B cell (primary cell): ENCODE results near the gene ADAMTS2. TPM values are rescaled to one million over a fixed set of nuclear protein-coding genes. Genes with fewer than 3 reads are reported as not detected.

ENCODE experiments used
- ATAC-seq: fragments of 200-7000 bp; cut with Tn5 transposase; one replicate; pipeline ENCODE4 v1.10.0; 2021; ENCODE audit warnings: low read depth, mild to moderate bottlenecking, moderate number of reproducible peaks, moderate library complexity
- CTCF ChIA-PET: fragments of 350-600 bp; sonication (Branson Sonifier 250); formaldehyde crosslinking; loops from one replicate; lab custom pipeline; 2021; ENCODE audit warnings: antibody characterized with exemption, inconsistent platforms; lab: Charles Lee
- POLR2A ChIA-PET: fragments of 350-600 bp; sonication (Branson Sonifier 250); formaldehyde crosslinking; loops from one replicate; lab custom pipeline; 2021; ENCODE audit warnings: antibody characterized with exemption; lab: Charles Lee
- DNase-seq: peaks from one replicate; pipeline ENCODE4 v3.0.0; 2013
- H2AFZ ChIP-seq: 2 replicates; pipeline ENCODE4 v1.6.1; 2012; ENCODE audit warnings: mild to moderate bottlenecking, low read depth, low read length; ENCODE audit not compliant: insufficient read depth, poor library complexity, severe bottlenecking
- H3K27ac ChIP-seq, 2 donors: 1 replicate in 1 of 2; 2 replicates in 1 of 2; pipeline ENCODE4 v1.5.1; 2012 to 2013; ENCODE audit warnings: low read length in 2 of 2, mild to moderate bottlenecking in 2 of 2, moderate library complexity in 1 of 2
- H3K27me3 ChIP-seq, 4 experiments: fragments of 200-600 bp in 1 of 4; sonication (generic) in 1 of 4; replicated peaks in 1 of 4; 1 replicate in 2 of 4; 2 replicates in 2 of 4; pipeline versions ENCODE4 v1.6.1 to v1.7.0; 2013 to 2016; ENCODE audit warnings: low read length in 3 of 4, mild to moderate bottlenecking in 2 of 4, mixed read lengths in 1 of 4, moderate library complexity in 1 of 4; ENCODE audit not compliant: insufficient read depth in 4 of 4, control insufficient read depth in 3 of 4; ENCODE audit errors: control extremely low read depth in 1 of 4
- H3K36me3 ChIP-seq, 2 experiments: replicated peaks in 1 of 2; 1 replicate in 1 of 2; 2 replicates in 1 of 2; pipeline versions ENCODE4 v1.6.1 to v1.7.1; 2013; ENCODE audit warnings: low read length in 1 of 2; ENCODE audit not compliant: insufficient read depth in 2 of 2, control insufficient read depth in 1 of 2; ENCODE audit errors: control extremely low read depth in 1 of 2, extremely low read depth in 1 of 2
- H3K4me1 ChIP-seq, 2 donors: fragments of 200-600 bp in 1 of 2; sonication (generic) in 1 of 2; 1 replicate in 1 of 2; 2 replicates in 1 of 2; pipeline versions ENCODE4 v1.5.1 to v1.6.1; 2013 to 2017; ENCODE audit warnings: low read length in 2 of 2; ENCODE audit not compliant: control insufficient read depth in 2 of 2, insufficient read depth in 2 of 2
- H3K4me2 ChIP-seq: replicated peaks from 2 replicates; pipeline ENCODE3; 2012; ENCODE audit warnings: mild to moderate bottlenecking, low read depth, low read length; ENCODE audit not compliant: poor library complexity, severe bottlenecking
- H3K4me3 ChIP-seq, 5 experiments: fragments of 200-600 bp in 1 of 5; sonication (generic) in 1 of 5; 1 replicate in 3 of 5; 2 replicates in 2 of 5; pipeline versions ENCODE4 v1.5.1 to v1.7.0; 2011 to 2016; ENCODE audit warnings: low read length in 4 of 5, mild to moderate bottlenecking in 4 of 5, low read depth in 2 of 5, control low read depth in 1 of 5, moderate library complexity in 1 of 5; ENCODE audit not compliant: insufficient read depth in 1 of 5; ENCODE audit errors: control extremely low read depth in 1 of 5, extremely low read depth in 1 of 5
- H3K79me2 ChIP-seq: fragments of 200-600 bp; sonication (generic); one replicate; pipeline ENCODE4 v1.6.0; 2016; ENCODE audit warnings: low read length; ENCODE audit not compliant: control insufficient read depth, insufficient read depth
- H3K9ac ChIP-seq: fragments of 200-600 bp; sonication (generic); 2 replicates; pipeline ENCODE4 v1.6.1; 2017; ENCODE audit warnings: mild to moderate bottlenecking, low read length, moderate library complexity
- H3K9me3 ChIP-seq, 3 donors: one replicate each; pipeline versions ENCODE4 v1.6.1 to v1.7.1; 2013; ENCODE audit warnings: low read length in 2 of 3; ENCODE audit not compliant: control insufficient read depth in 2 of 3, insufficient read depth in 1 of 3; ENCODE audit errors: control extremely low read depth in 1 of 3
- H4K20me1 ChIP-seq: 2 replicates; pipeline ENCODE4 v1.6.0; 2012; ENCODE audit warnings: mild to moderate bottlenecking, low read length; ENCODE audit not compliant: insufficient read depth, control insufficient read depth, poor library complexity, severe bottlenecking
- H3K27ac Mint-ChIP-seq: one replicate; pipeline ENCODE4 v1.8.0; 2021; ENCODE audit warnings: mixed read lengths
- H3K27me3 Mint-ChIP-seq: one replicate; pipeline ENCODE4 v1.8.0; 2021; ENCODE audit warnings: mixed read lengths
- H3K4me1 Mint-ChIP-seq: one replicate; pipeline ENCODE4 v1.8.0; 2021; ENCODE audit warnings: mixed read lengths
- H3K4me3 Mint-ChIP-seq: one replicate; pipeline ENCODE4 v1.8.0; 2021; ENCODE audit warnings: mixed read lengths
- H3K9me3 Mint-ChIP-seq: one replicate; pipeline ENCODE4 v1.8.0; 2022; ENCODE audit warnings: mixed read lengths; ENCODE audit not compliant: insufficient read depth
- EZH2 ChIP-seq: IDR thresholded peaks from 2 replicates; pipeline ENCODE4 v1.6.1; 2012; ENCODE audit warnings: borderline replicate concordance, low read depth, mild to moderate bottlenecking, moderate library complexity, low read length; ENCODE audit not compliant: insufficient read depth, poor library complexity, severe bottlenecking
- WGBS: methylation state at CpG from one replicate; pipeline ENCODE4 v1.1.5; 2013; ENCODE audit warnings: missing lambda C conversion rate; ENCODE audit not compliant: insufficient coverage; 5-methylcytosine and 5-hydroxymethylcytosine counted together
- intact Hi-C: fragments of 100-400 bp; cut with micrococcal nuclease; formaldehyde crosslinking; loops from one replicate; pipeline ENCODE4 v1.10.0; 2022
- polyA plus RNA-seq: library from polyadenylated mRNA; depleted of rRNA; stranded (reverse); fragments of >200 nt; gene quantifications from 2 replicates; pipeline ENCODE4 v1.2.3, GENCODE V29; 2012
- total RNA-seq, 2 donors: library from RNA; stranded (reverse); fragments of 120-200 nt in 1 of 2; gene quantifications; 1 replicate in 1 of 2; 2 replicates in 1 of 2; pipeline versions ENCODE4 v1.2.3 to v1.2.4, GENCODE V29; 2013 to 2022
- TF ChIP-seq, protein P1 (sequence below): fragments of 200-600 bp; IDR thresholded peaks from one replicate; pipeline ENCODE4 v1.8.0; 2022; ENCODE audit warnings: antibody characterized with exemption, mild to moderate bottlenecking

The ADAMTS2 gene
- total and polyA plus RNA-seq, 2 donors (not counting 1 experiment from before 2014, with no cell fraction given) = not detected

DNA sequence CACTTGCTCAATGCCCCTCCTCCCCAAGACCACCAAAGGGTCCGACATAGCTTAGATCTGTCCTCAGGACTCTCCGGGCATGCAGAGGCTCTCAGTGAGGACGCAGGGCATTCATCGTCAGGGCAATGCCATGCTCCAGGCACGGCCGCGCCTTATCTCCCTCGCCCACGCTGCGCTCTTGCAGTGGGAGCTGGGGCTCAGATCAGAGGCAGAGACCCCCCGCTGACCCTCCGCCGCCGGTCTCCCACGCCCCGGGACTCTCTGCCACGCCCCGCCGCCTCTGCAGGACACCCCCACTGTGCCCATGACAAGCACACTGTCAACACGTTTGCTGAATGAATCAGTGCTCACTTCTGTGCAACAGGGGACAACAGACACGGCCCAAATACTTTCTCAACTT, 140.7 kb downstream of the ADAMTS2 start:
- DNase-seq (no peak), ATAC-seq (no peak)
- H3K27me3 ChIP-seq = no peaks in the 10 kb centered on the region
- H3K9me3 ChIP-seq = no peaks in the 10 kb centered on the region
- H3K9me3 Mint-ChIP-seq = no peaks in the 10 kb centered on the region
- ChIA-PET POLR2A (no interaction called here), CTCF (no interaction called here)
- no peak overlapping the region for H3K4me2 ChIP-seq
- TF ChIP-seq, protein P1, sequence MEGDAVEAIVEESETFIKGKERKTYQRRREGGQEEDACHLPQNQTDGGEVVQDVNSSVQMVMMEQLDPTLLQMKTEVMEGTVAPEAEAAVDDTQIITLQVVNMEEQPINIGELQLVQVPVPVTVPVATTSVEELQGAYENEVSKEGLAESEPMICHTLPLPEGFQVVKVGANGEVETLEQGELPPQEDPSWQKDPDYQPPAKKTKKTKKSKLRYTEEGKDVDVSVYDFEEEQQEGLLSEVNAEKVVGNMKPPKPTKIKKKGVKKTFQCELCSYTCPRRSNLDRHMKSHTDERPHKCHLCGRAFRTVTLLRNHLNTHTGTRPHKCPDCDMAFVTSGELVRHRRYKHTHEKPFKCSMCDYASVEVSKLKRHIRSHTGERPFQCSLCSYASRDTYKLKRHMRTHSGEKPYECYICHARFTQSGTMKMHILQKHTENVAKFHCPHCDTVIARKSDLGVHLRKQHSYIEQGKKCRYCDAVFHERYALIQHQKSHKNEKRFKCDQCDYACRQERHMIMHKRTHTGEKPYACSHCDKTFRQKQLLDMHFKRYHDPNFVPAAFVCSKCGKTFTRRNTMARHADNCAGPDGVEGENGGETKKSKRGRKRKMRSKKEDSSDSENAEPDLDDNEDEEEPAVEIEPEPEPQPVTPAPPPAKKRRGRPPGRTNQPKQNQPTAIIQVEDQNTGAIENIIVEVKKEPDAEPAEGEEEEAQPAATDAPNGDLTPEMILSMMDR = no peak
- no peak for TF ChIP-seq EZH2
- no peak overlapping the region for H3K9ac ChIP-seq
- no peaks in the 10 kb centered on the region for H3K4me1 Mint-ChIP-seq
- no peaks in the 10 kb centered on the region for H3K36me3 ChIP-seq
- H3K4me1 ChIP-seq = no peaks in the 10 kb centered on the region
- H4K20me1 ChIP-seq = no peaks in the 10 kb centered on the region
- H3K27ac Mint-ChIP-seq = no peak overlapping the region
- no peak overlapping the region for H3K4me3 ChIP-seq
- H3K27ac ChIP-seq = no peak overlapping the region
- intact Hi-C loops = no loop called here
- 81% methylated on average over 21 of the region's 21 CpGs for WGBS
- H3K27me3 Mint-ChIP-seq = no peaks in the 10 kb centered on the region
- H3K79me2 ChIP-seq = no peaks in the 10 kb centered on the region
- no peak overlapping the region for H3K4me3 Mint-ChIP-seq
- H2AFZ ChIP-seq = no peak overlapping the region

DNA sequence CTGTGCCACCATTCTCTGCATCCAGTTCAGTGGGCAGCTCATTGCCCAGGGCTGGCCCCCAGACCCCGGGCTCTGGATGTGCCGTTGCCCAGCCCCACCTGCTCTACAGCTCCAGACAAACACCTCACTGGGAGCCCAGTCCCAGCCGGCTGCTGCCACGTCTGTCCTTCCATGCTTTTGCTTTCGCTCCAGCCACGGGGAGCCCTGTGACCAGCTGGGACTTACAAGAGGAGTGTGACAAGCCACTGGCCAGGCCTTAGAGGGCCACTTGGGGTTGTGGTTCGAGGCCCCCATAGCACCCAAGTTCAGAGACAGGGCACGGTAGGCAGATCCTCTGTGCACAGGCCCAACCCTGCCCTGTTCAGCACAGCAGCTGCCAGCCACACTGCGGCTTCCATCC, 142.0 kb downstream of the ADAMTS2 start:
- CTCF ChIA-PET = no interaction called here
- no peak for TF ChIP-seq EZH2
- TF ChIP-seq, protein P1 = no peak
- Histone ChIP-seq H3K9ac (no peak overlapping the region), H3K79me2 (no peaks in the 10 kb centered on the region), H3K4me2 (no peak overlapping the region), H2AFZ (no peak overlapping the region), H3K4me3 (no peak overlapping the region), H3K4me1 (no peaks in the 10 kb centered on the region), H3K27me3 (no peaks in the 10 kb centered on the region), H3K9me3 (no peaks in the 10 kb centered on the region), H4K20me1 (no peaks in the 10 kb centered on the region), H3K27ac (no peak overlapping the region), H3K36me3 (no peaks in the 10 kb centered on the region)
- ATAC-seq = no peak
- POLR2A ChIA-PET = no interaction called here
- Mint-ChIP-seq H3K27me3 (no peaks in the 10 kb centered on the region), H3K4me3 (no peak overlapping the region), H3K9me3 (no peaks in the 10 kb centered on the region), H3K27ac (no peak overlapping the region), H3K4me1 (no peaks in the 10 kb centered on the region)
- intact Hi-C loops = no loop called here
- no peak for DNase-seq
- WGBS = 85% methylated on average over 9 of the region's 9 CpGs
